Stimulated activated CD8-positive, alpha-beta memory T cell treated with anti-CD3 and anti-CD28 coated beads, Interleukin-4, amount 100 ng/mL, for 48 hours (primary cell): ENCODE measurements around the gene RB1.
A peak's percentile ranks its signal among the peaks of the same experiment; 100 is the strongest.

Source experiments
- DNase-seq: peaks from one replicate; pipeline ENCODE4 v3.0.0-alpha.2; 2020

The RB1 gene

DNA sequence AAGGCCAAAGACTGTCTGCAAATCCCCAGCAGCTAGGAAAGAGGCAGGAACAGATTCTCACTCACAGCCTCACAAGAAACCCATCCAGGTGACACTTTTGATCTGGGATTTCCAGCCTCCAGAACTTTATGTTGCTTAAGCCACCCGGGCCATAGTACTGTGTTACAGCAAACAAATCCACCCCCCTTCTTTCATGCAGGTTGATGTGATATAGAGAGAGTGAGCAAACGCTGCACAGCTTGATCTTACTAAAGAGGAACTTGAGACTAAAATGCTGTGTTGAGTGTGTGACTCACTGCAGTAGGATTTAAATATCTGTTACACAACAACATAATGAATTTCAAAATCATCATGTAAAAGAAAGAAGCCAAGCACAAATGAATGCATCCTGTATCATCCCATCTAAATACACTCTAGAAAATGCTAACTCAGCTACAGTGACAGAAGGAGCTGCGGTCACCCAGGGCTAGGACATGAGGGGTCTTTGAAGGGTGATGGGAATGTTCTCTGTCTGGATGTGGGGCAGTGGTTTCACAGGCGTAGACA is 197.2 kb downstream of the RB1 start:
- DNase-seq, result no peak

DNA sequence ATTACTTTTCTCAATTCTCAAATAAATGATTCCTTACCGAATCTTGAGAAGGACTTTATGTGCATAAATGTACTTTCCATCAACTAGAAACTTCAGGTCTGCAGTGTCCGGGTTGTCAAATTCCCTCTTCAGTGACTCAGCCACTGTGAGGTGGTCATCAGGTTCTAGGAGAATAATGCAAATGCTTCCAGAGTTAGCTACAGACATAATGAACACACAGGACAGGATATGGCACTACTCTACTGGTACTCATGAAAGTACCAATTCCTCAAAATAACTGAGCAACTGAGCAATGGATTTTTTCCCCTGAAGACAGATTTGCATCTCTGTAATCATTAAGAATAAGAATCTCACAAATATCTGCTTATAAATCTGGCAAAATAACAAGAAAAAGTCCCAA is 198.2 kb downstream of the RB1 start:
- DNase-seq, result no peak

- no peak for DNase-seq
Measured at GRCh38 chr13:48502601-48503319, 199.2 kb downstream of the RB1 start.

DNA sequence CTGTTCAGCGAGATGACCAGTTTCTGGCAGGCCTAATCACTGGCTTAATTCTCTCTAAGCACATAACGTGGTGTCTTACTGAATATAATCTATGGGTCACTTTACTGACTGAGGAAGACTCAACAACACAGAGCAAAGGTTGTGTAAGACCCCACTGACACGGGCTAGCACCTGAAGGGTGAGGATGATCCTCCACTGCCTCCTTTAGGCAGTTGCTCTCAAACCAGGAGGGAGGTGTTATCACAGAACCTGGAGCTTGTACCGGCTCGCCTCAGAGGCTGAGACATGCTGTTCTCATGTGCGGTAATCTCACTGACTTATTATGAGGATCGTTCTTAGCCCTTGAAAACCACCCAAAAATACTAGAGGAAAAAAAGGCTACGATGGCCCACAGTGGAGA is 201.1 kb downstream of the RB1 start:
- no peak for DNase-seq

GRCh38 chr13:48505012-48505411 is 201.5 kb downstream of the RB1 start:
- DNase-seq, result no peak

GRCh38 chr13:48505597-48506091 is 202.1 kb downstream of the RB1 start:
- peak; percentile 51 for DNase-seq

DNA sequence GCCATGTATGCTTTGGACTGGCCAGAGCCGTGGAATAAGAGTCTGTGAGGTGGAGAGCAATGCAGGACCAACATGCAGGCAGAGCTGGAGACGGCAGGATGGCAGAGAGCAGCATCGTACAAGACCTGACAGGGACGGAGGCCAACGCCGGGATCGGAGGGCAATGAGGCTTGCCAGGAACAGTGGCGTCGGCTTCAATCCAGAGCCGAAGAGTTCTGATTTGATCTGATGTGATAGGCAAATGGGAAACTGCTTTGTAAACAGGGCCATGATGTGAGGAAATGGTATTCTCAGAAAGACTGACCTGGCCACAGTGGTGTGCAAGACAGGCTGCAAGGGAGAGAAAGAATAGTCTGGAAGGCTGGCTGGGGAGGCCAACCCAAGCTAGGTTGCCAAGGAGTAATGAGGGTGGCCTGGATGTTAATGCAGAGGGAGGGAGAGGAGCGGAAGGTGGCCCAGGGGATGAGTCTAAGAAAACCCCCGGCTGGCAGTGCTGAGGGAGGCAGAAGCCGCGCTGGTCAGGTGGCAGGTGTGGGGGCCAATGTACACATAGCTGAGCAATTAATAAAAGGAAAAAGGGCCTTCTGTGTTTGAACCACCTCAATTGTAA is 202.6 kb downstream of the RB1 start:
- no peak for DNase-seq

- no peak for DNase-seq
Measured at GRCh38 chr13:48507021-48507420, 203.5 kb downstream of the RB1 start.

- no peak for DNase-seq
Measured at GRCh38 chr13:48508011-48508410, 204.5 kb downstream of the RB1 start.

GRCh38 chr13:48510698-48511097 is 207.1 kb downstream of the RB1 start:
- DNase-seq, result no peak

GRCh38 chr13:48511621-48512230 is 208.2 kb downstream of the RB1 start:
- no peak for DNase-seq

DNA sequence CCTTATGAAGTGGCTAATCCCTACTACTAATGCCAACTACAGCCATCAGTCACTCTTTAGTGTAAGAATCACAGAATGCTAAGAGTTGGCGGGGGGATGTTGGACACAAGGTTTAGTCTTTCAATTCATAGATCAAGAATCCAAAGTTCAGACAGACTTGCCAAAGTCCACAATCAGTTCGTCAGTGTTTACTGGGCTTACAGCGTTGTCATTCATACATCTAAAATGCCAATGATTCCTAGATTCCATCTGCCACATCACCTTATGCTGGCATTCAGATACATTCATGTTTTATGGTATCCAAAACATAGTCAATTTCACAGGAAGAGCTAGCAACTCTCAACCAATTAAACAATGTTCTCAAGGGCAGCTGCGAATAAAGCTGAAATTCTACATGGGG is 211.2 kb downstream of the RB1 start:
- DNase-seq, result no peak

- no peak for DNase-seq
Measured at GRCh38 chr13:48515732-48516131, 212.2 kb downstream of the RB1 start.

DNA sequence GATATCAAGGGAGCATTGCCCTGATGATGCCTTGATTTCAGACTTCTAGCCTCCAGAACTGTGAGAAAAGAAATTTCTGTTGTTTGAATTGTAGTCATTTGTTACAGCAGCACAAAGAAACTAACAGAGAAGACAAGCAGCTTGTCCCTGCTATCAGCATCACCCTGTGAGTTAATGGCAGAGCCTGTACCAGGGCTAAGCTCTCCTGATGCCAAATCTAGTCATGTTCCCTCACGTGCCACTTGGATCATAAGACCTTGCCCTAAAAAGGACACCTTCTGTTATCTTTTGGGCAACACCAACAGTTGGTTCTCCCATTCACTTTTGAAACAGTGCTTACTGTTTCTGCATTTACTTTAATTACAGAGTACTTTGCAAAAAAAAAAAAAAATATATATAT is 214.5 kb downstream of the RB1 start:
- no peak for DNase-seq

GRCh38 chr13:48526286-48526685 is 222.7 kb downstream of the RB1 start:
- no peak for DNase-seq

DNA sequence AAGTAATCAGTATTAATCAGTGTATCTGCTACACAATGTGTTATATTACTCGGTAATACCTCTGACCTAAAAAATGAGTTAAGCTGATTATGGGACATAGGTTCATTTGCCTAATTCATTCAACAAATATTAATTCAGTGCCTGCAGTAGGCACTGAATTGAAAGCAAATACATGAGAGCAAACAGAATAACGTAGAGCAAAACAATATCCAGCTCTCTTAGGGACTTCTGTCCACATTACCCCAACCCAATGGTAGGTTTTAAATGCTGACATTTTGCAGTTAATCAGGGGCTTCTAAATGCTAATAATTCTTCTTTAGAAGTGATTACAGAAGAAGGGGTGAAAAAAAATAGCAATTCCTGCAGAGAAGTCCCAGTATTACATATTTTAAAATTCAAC is 224.4 kb downstream of the RB1 start:
- DNase-seq, result no peak

GRCh38 chr13:48528720-48529119 is 225.2 kb downstream of the RB1 start:
- DNase-seq, result no peak

GRCh38 chr13:48530833-48531232 is 227.3 kb downstream of the RB1 start:
- DNase-seq, result no peak
